ENCODE measurements around the gene LIMK2.
"Not testable (repeated sequence)": the region's sequence is repeated elsewhere in the genome, so short reads cannot be mapped to it uniquely, and the experiment has no call there.

The LIMK2 gene

DNA sequence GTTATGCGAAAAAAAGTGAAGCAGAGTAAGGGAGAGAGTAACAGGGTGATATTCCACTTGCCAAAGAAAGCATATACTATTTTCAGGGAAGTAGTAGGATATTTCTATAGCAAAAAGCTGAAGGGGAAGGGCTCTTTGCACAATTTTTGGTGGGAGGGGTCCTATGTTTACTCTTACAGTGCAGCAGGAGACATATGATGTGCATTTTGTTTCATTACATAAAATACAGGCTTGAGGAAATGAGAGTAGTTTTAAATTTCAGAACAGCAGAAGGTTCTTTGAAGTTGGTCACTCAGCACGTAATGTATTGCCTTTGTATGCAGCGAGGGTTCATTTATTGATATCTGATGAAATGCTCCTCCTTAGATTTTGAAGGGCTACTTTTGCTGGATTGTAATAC is 83.3 kb downstream of the LIMK2 start:
- no peak for DNase-seq

GRCh38 chr22:31295831-31296657 is 83.9 kb downstream of the LIMK2 start:
- no peak for DNase-seq

DNA sequence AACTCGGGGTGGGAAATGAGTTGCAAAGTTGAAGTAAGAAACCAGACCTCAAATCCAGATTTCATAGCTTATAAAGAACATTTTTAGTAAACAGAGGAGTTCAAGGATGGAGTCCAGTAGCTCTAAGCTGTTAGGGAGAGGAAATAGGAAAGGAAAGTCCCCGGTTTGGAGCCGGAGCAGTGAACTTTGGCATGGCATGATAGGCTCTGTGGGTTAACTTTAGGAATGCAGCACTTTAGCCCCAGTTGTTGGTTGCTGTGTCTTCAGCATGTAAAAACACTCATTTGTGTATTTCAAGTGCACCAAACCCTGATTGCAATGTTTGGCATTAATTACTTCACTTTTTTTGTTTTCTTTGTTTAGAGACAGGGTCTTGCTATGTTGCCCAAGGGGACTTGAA is 88.8 kb downstream of the LIMK2 start:
- no peak for DNase-seq

DNA sequence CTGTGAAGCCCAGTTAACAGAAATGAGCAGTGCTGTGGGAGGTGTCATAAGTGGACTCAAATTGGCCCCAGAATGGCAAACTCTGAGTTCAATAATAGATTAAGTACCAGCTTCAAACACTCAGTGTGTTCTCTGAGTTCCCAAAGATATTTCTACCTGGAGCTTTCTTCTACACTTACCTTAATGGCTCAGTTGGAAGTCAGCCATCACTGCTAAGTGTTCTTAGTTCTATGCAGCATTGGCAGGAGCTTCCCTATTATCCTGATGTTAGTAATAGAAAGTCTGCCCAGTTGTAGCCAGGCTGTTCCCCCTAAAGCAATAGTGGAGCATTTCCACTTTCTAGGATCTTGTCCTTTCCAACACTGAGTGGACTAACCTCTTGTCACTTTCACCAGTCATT is 89.9 kb downstream of the LIMK2 start:
- DNase-seq: no peak

- no peak for DNase-seq
Measured at GRCh38 chr22:31302537-31302936, 90.4 kb downstream of the LIMK2 start.

- DNase-seq: no peak
Measured at GRCh38 chr22:31305194-31305593, 93.1 kb downstream of the LIMK2 start.

DNA sequence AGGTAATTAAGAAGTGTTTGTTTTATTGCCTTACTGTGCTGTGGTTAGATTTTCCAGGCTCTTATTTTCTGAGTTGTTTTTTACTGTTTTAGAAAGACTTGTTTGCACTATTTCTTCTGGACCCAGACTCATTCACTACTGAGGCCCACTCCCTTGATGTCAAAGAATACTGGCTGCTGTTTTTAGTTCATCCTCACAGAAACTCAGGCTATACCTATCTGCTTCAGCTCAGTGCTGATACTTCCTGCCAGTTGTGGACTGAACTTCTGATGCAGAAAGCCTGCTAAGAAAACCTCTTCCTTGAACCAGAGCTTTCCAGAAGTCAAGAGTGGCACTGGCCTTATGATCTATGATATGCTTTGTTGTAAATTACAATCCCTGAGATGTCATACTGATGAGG is 96.1 kb downstream of the LIMK2 start:
- DNase-seq: no peak

- peak; percentile 18 for DNase-seq
Measured at GRCh38 chr22:31313366-31314147, 101.5 kb downstream of the LIMK2 start.

GRCh38 chr22:31314220-31314619 is 102.1 kb downstream of the LIMK2 start:
- not testable (repeated sequence) for DNase-seq

DNA sequence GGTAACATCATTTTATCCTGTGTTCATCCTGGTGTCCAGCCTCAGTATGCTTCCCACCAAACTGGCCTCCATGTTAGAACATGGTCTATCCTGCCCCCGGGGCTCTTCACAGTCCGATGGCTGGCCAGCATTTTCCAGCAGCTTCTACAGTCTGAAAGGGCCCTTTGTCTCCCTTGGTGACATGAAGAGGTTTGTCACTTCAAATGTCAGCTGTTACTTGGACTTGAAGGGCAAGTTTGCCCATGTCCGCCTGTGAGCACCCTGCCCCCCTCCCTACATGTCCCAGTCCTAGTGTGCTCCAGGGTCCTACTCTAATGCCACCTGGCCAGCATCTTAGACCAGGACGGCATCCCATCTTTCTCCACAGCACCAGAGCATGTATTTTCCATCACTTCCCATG is 109.3 kb downstream of the LIMK2 start:
- no peak for DNase-seq

DNA sequence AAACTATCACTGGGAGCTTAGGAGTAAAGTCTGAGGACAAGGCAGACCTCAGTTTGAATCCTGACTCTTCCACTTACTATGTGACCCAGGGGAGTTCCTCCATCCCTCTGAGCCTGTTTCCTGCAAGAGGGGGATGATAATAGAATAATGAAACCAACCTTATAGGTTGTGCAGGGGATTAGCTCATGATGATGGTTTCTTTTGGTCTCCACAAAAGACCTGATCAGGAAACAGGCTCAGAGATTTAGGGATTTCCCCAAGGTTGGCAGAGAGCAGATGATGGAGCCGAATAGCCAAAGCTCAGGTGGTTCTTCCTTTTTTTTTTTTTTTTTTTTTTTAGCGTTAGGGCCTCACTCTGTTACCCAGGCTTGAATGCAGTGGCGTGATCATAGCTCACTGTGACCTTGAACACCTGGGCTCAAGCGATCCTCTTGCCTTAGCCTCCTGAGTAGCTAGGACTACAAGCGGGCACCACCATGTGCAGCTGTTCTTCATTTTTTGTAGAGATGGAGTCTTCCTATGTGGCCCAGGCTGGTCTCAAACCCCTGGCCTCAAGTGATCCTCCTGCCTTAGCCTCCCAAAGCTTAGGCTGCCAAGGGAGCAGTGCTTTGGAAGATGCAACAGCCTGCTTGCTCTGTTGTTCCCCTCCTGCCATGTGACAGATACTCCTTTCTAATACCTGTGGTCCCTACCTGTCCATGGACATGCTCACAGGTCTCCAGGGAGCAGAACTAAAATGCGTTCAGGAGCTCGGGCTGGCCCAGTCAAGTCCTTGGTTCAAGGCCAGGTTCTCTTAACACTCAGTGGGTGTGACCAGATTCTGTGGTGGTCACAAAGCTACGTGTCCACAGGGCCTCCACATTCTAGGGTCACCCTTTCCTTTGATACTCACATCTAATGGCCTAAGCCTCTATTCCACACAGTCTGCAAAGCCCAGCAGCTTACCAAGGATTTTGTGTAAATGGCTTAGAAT is 111.8 kb downstream of the LIMK2 start:
- DNase-seq: no peak

GRCh38 chr22:31326877-31327276 is 114.8 kb downstream of the LIMK2 start:
- DNase-seq: no peak

DNA sequence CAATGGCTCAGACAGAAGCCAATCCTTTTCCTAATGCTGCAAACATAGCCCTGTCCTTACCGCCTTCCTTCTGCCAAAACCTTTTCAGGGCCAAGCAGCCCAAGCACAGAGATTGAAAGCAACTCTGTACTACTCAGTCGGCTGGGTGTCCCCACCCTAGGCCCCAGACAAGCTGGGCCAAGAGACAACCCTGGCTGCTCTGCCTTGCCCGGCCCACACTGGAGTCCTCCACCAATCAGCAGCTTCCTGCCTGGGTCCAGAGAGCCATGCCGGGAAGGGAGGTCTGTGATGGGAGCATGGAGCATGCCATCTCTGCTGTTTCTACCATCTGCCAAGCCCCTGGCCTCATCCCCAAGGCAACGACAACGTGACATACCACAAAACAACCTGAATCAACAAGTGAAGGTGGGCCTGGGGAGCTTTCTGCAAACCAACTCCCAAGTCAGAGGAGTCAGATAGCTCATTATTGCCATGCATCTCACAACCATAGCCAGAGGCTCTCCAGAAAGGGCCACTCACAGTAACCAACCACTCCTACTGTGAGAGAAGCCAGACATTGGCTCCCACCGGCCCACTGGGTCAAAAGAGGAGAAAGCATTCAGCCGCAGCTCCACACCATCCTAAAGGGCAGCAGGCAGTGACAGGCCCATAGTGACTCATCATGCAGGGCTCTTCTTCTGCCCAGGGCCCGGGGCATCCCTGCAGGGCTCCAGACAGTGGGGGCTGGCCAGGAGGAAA is 115.9 kb downstream of the LIMK2 start:
- DNase-seq: no peak

- no peak for DNase-seq
Measured at GRCh38 chr22:31328544-31328960, 116.5 kb downstream of the LIMK2 start.

GRCh38 chr22:31329029-31329428 is 116.9 kb downstream of the LIMK2 start:
- DNase-seq: no peak
